SJCRH30 (cell line): ENCODE measurements around the gene CYB561D2. TPM values are rescaled to one million over a fixed set of nuclear protein-coding genes. Genes with fewer than 3 reads are reported as not detected.

ENCODE experiments used
- DNase-seq, 2 experiments: peaks; one replicate each; pipeline ENCODE4 v3.0.0-alpha.2; 2015 to 2020
- H3K27ac ChIP-seq: fragments of 250-450 bp; sonication (Bioruptor Pico); 2 replicates; pipeline ENCODE4 v1.5.1; 2020; ENCODE audit warnings: mild to moderate bottlenecking, moderate library complexity
- H3K27me3 ChIP-seq: fragments of 250-450 bp; sonication (Bioruptor Pico); 2 replicates; pipeline ENCODE4 v1.5.1; 2020; ENCODE audit warnings: mild to moderate bottlenecking, moderate library complexity
- H3K36me3 ChIP-seq: fragments of 250-450 bp; sonication (Bioruptor Pico); 2 replicates; pipeline ENCODE4 v1.5.1; 2020; ENCODE audit warnings: mild to moderate bottlenecking, moderate library complexity
- H3K4me1 ChIP-seq: fragments of 250-450 bp; sonication (Bioruptor Pico); 2 replicates; pipeline ENCODE4 v1.5.1; 2020; ENCODE audit warnings: mild to moderate bottlenecking, moderate library complexity
- H3K4me3 ChIP-seq: fragments of 250-450 bp; sonication (Bioruptor Pico); 2 replicates; pipeline ENCODE4 v1.5.1; 2020; ENCODE audit warnings: mild to moderate bottlenecking, moderate library complexity
- H3K9me3 ChIP-seq: fragments of 250-450 bp; sonication (Bioruptor Pico); replicated peaks from 2 replicates; pipeline ENCODE4 v1.5.1; 2020; ENCODE audit warnings: mild to moderate bottlenecking, moderate library complexity
- total RNA-seq: library from RNA; depleted of rRNA; stranded (reverse); fragments of >200 nt; shearing (Covaris generic); gene quantifications from 2 replicates; pipeline ENCODE4 v1.2.3, GENCODE V29; 2014

CYB561D2 gene
- total RNA-seq, 1 experiment from 2014 or later: 6.5 TPM

- Histone ChIP-seq H3K9me3 (no peaks in the 10 kb centered on the region), H3K36me3 (no peaks in the 10 kb centered on the region), H3K27me3 (peaks cover 17% of the 10 kb centered on the region), H3K4me3 (no peak overlapping the region), H3K4me1 (no peaks in the 10 kb centered on the region), H3K27ac (no peak overlapping the region)
- no peak for DNase-seq
These were observed 24.7 kb downstream of the CYB561D2 start for GRCh38 chr3:50375258-50375931.

- no peaks in the 10 kb centered on the region for H3K4me1 ChIP-seq
- DNase-seq: no peak
- no peak overlapping the region for H3K27ac ChIP-seq
These were observed 27.4 kb downstream of the CYB561D2 start for GRCh38 chr3:50378024-50378423.

GRCh38 chr3:50378757-50379156 lies 28.1 kb downstream of the CYB561D2 start:
- Histone ChIP-seq H3K4me1 (no peaks in the 10 kb centered on the region), H3K27ac (no peak overlapping the region)

More at GRCh38 chr3:50378024-50378423, 27.4 kb downstream of the CYB561D2 start:
- H3K4me3 ChIP-seq: no peak overlapping the region
- no peaks in the 10 kb centered on the region for H3K36me3 ChIP-seq
- no peaks in the 10 kb centered on the region for H3K27me3 ChIP-seq
- no peaks in the 10 kb centered on the region for H3K9me3 ChIP-seq

GRCh38 chr3:50380405-50381085 lies 29.9 kb downstream of the CYB561D2 start:
- no peak overlapping the region for H3K4me3 ChIP-seq
- DNase-seq: no peak
- H3K4me1 ChIP-seq: no peaks in the 10 kb centered on the region
- no peak overlapping the region for H3K27ac ChIP-seq
- H3K36me3 ChIP-seq: no peaks in the 10 kb centered on the region
- H3K9me3 ChIP-seq: no peaks in the 10 kb centered on the region
- no peaks in the 10 kb centered on the region for H3K27me3 ChIP-seq

More at GRCh38 chr3:50378757-50379156, 28.1 kb downstream of the CYB561D2 start:
- DNase-seq: no peak
- Histone ChIP-seq H3K9me3 (no peaks in the 10 kb centered on the region), H3K36me3 (no peaks in the 10 kb centered on the region), H3K27me3 (no peaks in the 10 kb centered on the region), H3K4me3 (no peak overlapping the region)

- Histone ChIP-seq H3K27me3 (no peaks in the 10 kb centered on the region; the same call in 1 of the 2 replicates), H3K27ac (no peak overlapping the region), H3K9me3 (no peaks in the 10 kb centered on the region), H3K4me3 (no peak overlapping the region), H3K36me3 (no peaks in the 10 kb centered on the region), H3K4me1 (no peaks in the 10 kb centered on the region)
- DNase-seq: no peak
These were observed 30.7 kb downstream of the CYB561D2 start for GRCh38 chr3:50381383-50381782.

GRCh38 chr3:50382722-50383121 lies 32.1 kb downstream of the CYB561D2 start:
- Histone ChIP-seq H3K36me3 (no peaks in the 10 kb centered on the region), H3K4me1 (no peaks in the 10 kb centered on the region), H3K27ac (no peak overlapping the region), H3K9me3 (no peaks in the 10 kb centered on the region), H3K27me3 (no peaks in the 10 kb centered on the region; the same call in 1 of the 2 replicates), H3K4me3 (no peak overlapping the region)
- DNase-seq: no peak

- Histone ChIP-seq H3K27ac (no peak overlapping the region), H3K9me3 (no peaks in the 10 kb centered on the region), H3K27me3 (peaks cover 4% of the 10 kb centered on the region; the same call in 1 of the 2 replicates), H3K4me3 (no peak overlapping the region), H3K4me1 (no peaks in the 10 kb centered on the region), H3K36me3 (no peaks in the 10 kb centered on the region)
- DNase-seq: no peak
These were observed 33.1 kb downstream of the CYB561D2 start for GRCh38 chr3:50383750-50384149.

GRCh38 chr3:50385754-50386153 lies 35.1 kb downstream of the CYB561D2 start:
- no peaks in the 10 kb centered on the region for H3K4me1 ChIP-seq
- no peak overlapping the region for H3K27ac ChIP-seq
- peaks cover 4% of the 10 kb centered on the region; the same call in 1 of the 2 replicates for H3K27me3 ChIP-seq
- no peaks in the 10 kb centered on the region for H3K9me3 ChIP-seq
- DNase-seq: no peak
- H3K4me3 ChIP-seq: no peak overlapping the region
- H3K36me3 ChIP-seq: no peaks in the 10 kb centered on the region

GRCh38 chr3:50388016-50388719 lies 37.5 kb downstream of the CYB561D2 start:
- Histone ChIP-seq H3K27me3 (peaks cover 4% of the 10 kb centered on the region; the same call in 1 of the 2 replicates), H3K36me3 (no peaks in the 10 kb centered on the region), H3K9me3 (no peaks in the 10 kb centered on the region), H3K4me3 (no peak overlapping the region), H3K27ac (no peak overlapping the region), H3K4me1 (no peaks in the 10 kb centered on the region)
- DNase-seq: no peak

- H3K36me3 ChIP-seq: no peaks in the 10 kb centered on the region
- H3K9me3 ChIP-seq: no peaks in the 10 kb centered on the region
- no peaks in the 10 kb centered on the region for H3K4me1 ChIP-seq
- DNase-seq: no peak
- H3K27me3 ChIP-seq: peaks cover 4% of the 10 kb centered on the region; the same call in 1 of the 2 replicates
- no peak overlapping the region for H3K4me3 ChIP-seq
- H3K27ac ChIP-seq: no peak overlapping the region
These were observed 38.2 kb downstream of the CYB561D2 start for GRCh38 chr3:50388720-50389413.

GRCh38 chr3:50389414-50389767 lies 38.7 kb downstream of the CYB561D2 start:
- Histone ChIP-seq H3K4me1 (no peaks in the 10 kb centered on the region), H3K27me3 (peaks cover 4% of the 10 kb centered on the region; the same call in 1 of the 2 replicates), H3K27ac (no peak overlapping the region), H3K4me3 (no peak overlapping the region), H3K9me3 (no peaks in the 10 kb centered on the region), H3K36me3 (no peaks in the 10 kb centered on the region)
- DNase-seq: no peak

- Histone ChIP-seq H3K27me3 (peaks cover 4% of the 10 kb centered on the region; the same call in 1 of the 2 replicates), H3K9me3 (no peaks in the 10 kb centered on the region), H3K36me3 (no peaks in the 10 kb centered on the region), H3K4me1 (no peaks in the 10 kb centered on the region), H3K27ac (no peak overlapping the region), H3K4me3 (no peak overlapping the region)
- peak; percentile 39 to 41 for DNase-seq
These were observed 40.0 kb downstream of the CYB561D2 start for GRCh38 chr3:50390508-50391224.

GRCh38 chr3:50392101-50392715 lies 41.5 kb downstream of the CYB561D2 start:
- Histone ChIP-seq H3K36me3 (no peaks in the 10 kb centered on the region), H3K9me3 (no peaks in the 10 kb centered on the region), H3K27me3 (0 out of 2 replicates have a peak, but pooled peaks cover 4% of the 10 kb centered on the region), H3K27ac (no peak overlapping the region), H3K4me1 (no peaks in the 10 kb centered on the region), H3K4me3 (no peak overlapping the region)
- no peak for DNase-seq

- H3K9me3 ChIP-seq: no peaks in the 10 kb centered on the region
- H3K36me3 ChIP-seq: no peaks in the 10 kb centered on the region
- no peaks in the 10 kb centered on the region for H3K4me1 ChIP-seq
- no peak overlapping the region for H3K27ac ChIP-seq
- DNase-seq: no peak
- H3K4me3 ChIP-seq: no peak overlapping the region
- H3K27me3 ChIP-seq: 0 out of 2 replicates have a peak, but pooled peaks cover 3% of the 10 kb centered on the region
These were observed 42.4 kb downstream of the CYB561D2 start for GRCh38 chr3:50393061-50393460.
